HuH-7.5 (cell line): ENCODE measurements around the gene ZDHHC6.
"Not testable (repeated sequence)": the region's sequence is repeated elsewhere in the genome, so short reads cannot be mapped to it uniquely, and the experiment has no call there.

ENCODE experiments used
- DNase-seq: peaks from one replicate; pipeline ENCODE4 v3.0.0; 2011; ENCODE audit warnings: low spot score

ZDHHC6 gene

GRCh38 chr10:112390125-112390703, 56.5 kb downstream of the ZDHHC6 start:
- no peak for DNase-seq

- no peak for DNase-seq
Observed at GRCh38 chr10:112389271-112389822, 57.4 kb downstream of the ZDHHC6 start.

DNA sequence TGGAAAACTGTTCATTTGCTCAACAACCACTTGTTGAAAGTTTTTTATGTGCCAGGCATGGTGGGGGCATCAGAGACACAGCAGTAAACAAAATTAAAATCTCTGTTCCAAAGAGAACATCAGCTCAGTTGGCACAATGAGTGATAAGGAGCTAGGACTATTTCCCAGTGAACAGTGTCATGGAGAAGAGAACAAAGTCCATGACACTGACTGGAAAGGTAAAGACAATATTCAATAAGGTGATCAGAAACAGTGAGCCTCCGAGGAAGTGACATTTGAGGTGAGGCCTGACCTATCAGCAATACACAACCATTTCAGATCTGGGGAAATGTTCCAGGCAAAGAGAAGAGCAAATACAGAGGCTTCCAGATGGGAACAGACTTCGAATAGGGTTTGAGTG, 58.2 kb downstream of the ZDHHC6 start:
- no peak for DNase-seq

DNA sequence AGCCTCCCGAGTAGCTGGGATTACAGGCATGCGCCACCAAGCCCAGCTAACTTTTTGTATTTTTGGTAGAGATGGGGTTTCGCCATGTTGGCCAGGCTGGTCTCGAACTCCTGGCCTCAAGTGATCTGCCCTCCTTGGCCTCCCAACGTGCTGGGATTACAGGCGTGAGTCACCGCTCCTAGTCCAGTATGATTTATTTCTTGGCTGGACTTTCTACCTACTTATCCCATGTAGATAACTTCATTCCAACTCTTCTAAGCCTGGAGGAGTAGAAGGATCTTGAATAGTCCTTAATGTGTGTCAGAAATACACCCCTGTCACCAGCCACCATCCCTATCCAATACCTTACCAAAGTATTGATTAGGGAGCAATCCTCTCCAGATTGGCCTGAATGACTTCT, 58.7 kb downstream of the ZDHHC6 start:
- not testable (repeated sequence) for DNase-seq

DNA sequence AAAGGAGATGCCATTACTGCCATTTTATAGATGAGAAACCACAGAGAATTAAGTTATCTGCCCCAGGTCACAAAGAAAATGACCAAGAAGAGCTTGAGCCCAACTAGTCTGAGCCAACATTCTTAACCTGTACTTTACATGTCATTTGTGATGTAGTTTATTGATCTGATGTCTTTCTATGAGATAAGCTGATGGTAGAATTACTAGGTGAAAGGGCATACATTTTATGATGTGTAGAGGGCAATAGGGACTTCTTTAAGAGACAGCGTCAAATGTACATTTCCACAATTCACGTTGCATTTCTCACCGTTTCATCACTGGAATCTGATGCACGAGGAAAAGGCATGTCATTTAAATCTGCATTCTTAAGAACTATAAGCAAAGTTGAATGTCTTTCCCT, 61.5 kb downstream of the ZDHHC6 start:
- DNase-seq, result no peak

GRCh38 chr10:112384141-112384540, 62.6 kb downstream of the ZDHHC6 start:
- DNase-seq, result no peak

GRCh38 chr10:112383325-112383724, 63.4 kb downstream of the ZDHHC6 start:
- DNase-seq, result no peak

DNA sequence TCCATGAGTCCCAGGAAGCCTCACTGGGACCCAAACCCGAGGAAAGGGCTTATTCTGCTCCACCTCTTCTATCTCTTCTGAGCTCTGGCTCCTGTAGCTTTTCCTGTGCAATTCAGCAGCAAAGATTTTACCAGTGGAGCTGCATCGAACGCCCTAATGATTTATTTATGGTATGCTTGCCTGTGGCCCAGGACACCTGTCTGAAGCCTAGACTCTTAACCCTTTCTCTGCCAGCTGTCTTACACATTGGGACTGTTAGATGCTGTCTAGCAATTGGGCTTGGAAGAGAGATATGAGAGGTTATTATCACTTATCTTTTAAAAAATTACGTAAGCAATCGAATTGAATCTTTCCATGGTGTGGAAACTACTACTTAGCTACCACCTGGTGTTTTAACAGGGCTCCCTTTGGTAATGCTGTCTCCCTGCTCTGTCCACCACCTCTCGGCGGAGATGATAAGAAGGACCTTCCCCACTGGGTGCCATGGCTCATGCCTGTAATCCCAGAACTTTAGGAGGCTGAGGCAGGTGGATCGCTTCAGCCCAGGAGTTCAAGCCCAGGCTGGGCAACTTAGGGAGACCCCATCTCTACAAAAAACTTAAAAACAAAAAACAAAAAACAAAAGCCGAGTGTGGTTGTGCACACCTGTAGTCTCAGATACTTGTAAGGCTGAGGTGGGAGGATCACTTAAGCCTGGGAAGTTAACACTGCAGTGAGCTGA, 64.0 kb downstream of the ZDHHC6 start:
- DNase-seq, result no peak
